Tibial artery (tissue), 4 donors: ENCODE results near the gene ZNRF1.

Experiments used
- DNase-seq, 2 donors: peaks; one replicate each; pipeline ENCODE4 v3.0.0-alpha.2; 2019
- H3K27ac ChIP-seq, 2 donors: fragments of 200-600 bp; sonication (generic) in 1 of 2; 1 replicate in 1 of 2; 2 replicates in 1 of 2; pipeline ENCODE4 v1.5.1; 2018 to 2019; ENCODE audit warnings: mild to moderate bottlenecking in 1 of 2
- H3K27me3 ChIP-seq, 2 donors: fragments of 200-600 bp; sonication (generic) in 1 of 2; one replicate each; pipeline versions ENCODE4 v1.5.1 to v1.6.0; 2016 to 2019
- H3K36me3 ChIP-seq, 3 donors: fragments of 200-600 bp; sonication (generic) in 2 of 3; one replicate each; pipeline ENCODE4 v1.5.1; 2016 to 2019; ENCODE audit warnings: mild to moderate bottlenecking in 2 of 3
- H3K4me1 ChIP-seq, 4 donors: fragments of 200-600 bp; sonication (generic) in 2 of 4; 1 replicate in 3 of 4; 2 replicates in 1 of 4; pipeline ENCODE4 v1.5.1; 2016 to 2019
- H3K4me3 ChIP-seq, 2 donors: fragments of 200-600 bp; sonication (generic) in 1 of 2; 1 replicate in 1 of 2; 2 replicates in 1 of 2; pipeline ENCODE4 v1.5.1; 2018 to 2019; ENCODE audit warnings: mild to moderate bottlenecking in 2 of 2
- H3K9me3 ChIP-seq, 3 donors: fragments of 200-600 bp; sonication (generic) in 1 of 3; one replicate each; pipeline ENCODE4 v1.5.1; 2016 to 2019
- CTCF ChIP-seq, 2 experiments: fragments of 200-600 bp in 1 of 2; fragments of 450-650 bp in 1 of 2; IDR thresholded peaks; one replicate each; pipeline ENCODE4 v1.5.1; 2017 to 2019; ENCODE audit warnings: antibody characterized with exemption in 2 of 2, mild to moderate bottlenecking in 1 of 2, moderate library complexity in 1 of 2
- intact Hi-C: fragments of 100-400 bp; cut with DNase I; formaldehyde crosslinking; loops from one replicate; pipeline ENCODE4 v1.15.0; 2023; ENCODE audit warnings: low total_unique reads

Gene ZNRF1

GRCh38 chr16:75148311-75149195 lies 149.7 kb downstream of the ZNRF1 start, which contains the start of gene ZFP1:
Gene ZFP1, plus strand, starts transcription at chr16:75148524. Its CDS starts 4,428 bp downstream, at chr16:75152952.
- Histone ChIP-seq H3K9me3 (peaks cover 4 to 11% (median 10%) of the 10 kb centered on the region in 3 donors), H3K27ac (peak within 1 kb of the TSS; percentile 97 to 99), H3K36me3 (peaks cover 3 to 17% (median 9%) of the 10 kb centered on the region in 3 donors), H3K27me3 (no peaks in the 10 kb centered on the region), H3K4me1 (peaks cover 0 to 8% (median 4%) of the 10 kb centered on the region in 4 donors), H3K4me3 (peak within 1 kb of the TSS; percentile 78 to 98)
- intact Hi-C loops, result no loop called here
- TF ChIP-seq CTCF (IDR thresholded peaks at IDR 0.05), result no peak
- peak; percentile 97 for DNase-seq

- H3K4me3 ChIP-seq, result no peak overlapping the region
- no peak overlapping the region for H3K27ac ChIP-seq
- peaks cover 0 to 8% (median 4%) of the 10 kb centered on the region in 4 donors for H3K4me1 ChIP-seq
- intact Hi-C loops, result no loop called here
- no peak for DNase-seq
- peaks cover 4 to 11% (median 10%) of the 10 kb centered on the region in 3 donors for H3K9me3 ChIP-seq
- peaks cover 7 to 35% (median 27%) of the 10 kb centered on the region in 3 donors for H3K36me3 ChIP-seq
- no peaks in the 10 kb centered on the region for H3K27me3 ChIP-seq
- no peak for TF ChIP-seq CTCF (IDR thresholded peaks at IDR 0.05)
Measured at GRCh38 chr16:75151798-75152197, 153.0 kb downstream of the ZNRF1 start.

- Histone ChIP-seq H3K9me3 (peaks cover 4 to 11% (median 10%) of the 10 kb centered on the region in 3 donors), H3K4me3 (no peak overlapping the region), H3K36me3 (peaks cover 7 to 42% (median 27%) of the 10 kb centered on the region in 3 donors), H3K27ac (no peak overlapping the region), H3K4me1 (peaks cover 0 to 8% (median 4%) of the 10 kb centered on the region in 4 donors), H3K27me3 (no peaks in the 10 kb centered on the region)
- no peak for DNase-seq
- intact Hi-C loops, result no loop called here
- TF ChIP-seq CTCF (IDR thresholded peaks at IDR 0.05), result no peak
Measured at GRCh38 chr16:75152635-75153034, 153.8 kb downstream of the ZNRF1 start.

GRCh38 chr16:75160386-75160785 lies 161.6 kb downstream of the ZNRF1 start:
- Histone ChIP-seq H3K36me3 (peaks cover 9 to 30% (median 10%) of the 10 kb centered on the region in 3 donors), H3K27ac (no peak overlapping the region), H3K27me3 (no peaks in the 10 kb centered on the region), H3K4me1 (no peaks in the 10 kb centered on the region), H3K4me3 (no peak overlapping the region), H3K9me3 (no peaks in the 10 kb centered on the region)
- no peak for DNase-seq
- TF ChIP-seq CTCF (IDR thresholded peaks at IDR 0.05), result no peak
- intact Hi-C loops, result no loop called here
